GM19043 (cell line): ENCODE results near the gene PLCG2.
"Not testable (repeated sequence)": the region's sequence is repeated elsewhere in the genome, so short reads cannot be mapped to it uniquely, and the experiment has no call there.

Source experiments
- ATAC-seq: cut with Tn5 transposase; IDR thresholded peaks from one replicate; pipeline ENCODE4 v1.9.1; 2021; ENCODE audit warnings: low read depth; ENCODE audit not compliant: unreplicated experiment

PLCG2 gene

GRCh38 chr16:81873206-81873605, 94.1 kb downstream of the PLCG2 start:
- ATAC-seq: no peak

- ATAC-seq: peak; percentile 59
Observed at GRCh38 chr16:81873843-81874752, 95.0 kb downstream of the PLCG2 start.

DNA sequence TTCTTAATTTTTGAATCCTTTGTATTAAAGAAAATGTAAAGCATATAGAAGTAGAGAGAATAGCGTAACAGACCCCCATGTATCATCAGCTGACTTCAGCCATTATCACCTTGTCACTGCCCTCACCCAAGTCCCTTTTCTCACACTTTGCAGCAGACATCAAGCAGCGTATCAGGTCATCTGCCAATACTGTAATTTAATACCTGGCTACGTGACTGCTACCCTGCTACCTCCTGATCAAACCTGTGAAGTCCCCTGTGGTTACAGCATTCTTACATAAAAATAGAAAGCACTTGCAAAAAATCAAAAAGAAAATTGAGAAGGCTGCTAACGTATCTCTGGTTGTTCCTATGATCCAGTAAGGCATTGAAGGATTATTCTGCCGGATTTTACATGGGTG, 96.4 kb downstream of the PLCG2 start:
- ATAC-seq: no peak

- no peak for ATAC-seq
Observed at GRCh38 chr16:81876273-81876900, 97.3 kb downstream of the PLCG2 start.

DNA sequence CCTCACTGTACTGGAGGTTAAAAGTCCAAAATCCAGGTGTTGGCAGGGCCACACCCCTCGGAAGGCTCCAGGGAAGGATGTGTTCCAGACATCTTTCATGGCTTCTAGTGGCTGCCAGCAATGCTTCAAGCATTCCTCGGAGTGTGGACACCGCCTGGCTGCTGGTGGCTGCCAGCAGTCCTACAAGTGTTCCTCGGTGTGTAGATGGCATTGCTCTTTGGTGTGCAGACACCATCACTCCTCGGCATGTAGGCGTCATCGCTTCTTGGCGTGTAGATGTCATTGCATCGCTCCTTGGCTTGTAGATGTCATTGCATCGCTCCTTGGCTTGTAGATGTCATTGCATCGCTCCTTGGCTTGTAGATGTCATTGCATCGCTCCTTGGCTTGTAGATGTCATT, 98.4 kb downstream of the PLCG2 start:
- not testable (repeated sequence) for ATAC-seq

- no peak for ATAC-seq
Observed at GRCh38 chr16:81878529-81878928, 99.4 kb downstream of the PLCG2 start.

DNA sequence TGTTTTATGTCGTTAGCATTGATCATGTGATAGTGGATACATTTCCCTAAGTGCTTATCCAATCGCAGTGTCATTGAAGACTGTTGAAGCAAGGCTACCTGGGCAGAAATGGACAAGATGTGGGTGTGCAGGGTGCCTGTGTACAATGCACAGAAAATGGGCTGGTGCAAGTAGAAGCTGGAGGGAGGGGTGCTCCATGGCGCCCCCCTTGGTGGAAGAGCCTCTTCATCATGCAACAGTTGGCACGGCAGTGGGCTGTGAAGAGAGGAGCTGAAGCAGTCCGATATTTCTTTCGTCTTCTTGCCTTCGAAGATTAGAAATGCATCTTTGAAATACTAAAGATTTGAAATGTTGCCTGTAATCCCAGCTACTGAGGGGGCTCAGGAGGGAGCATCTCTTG, 100.5 kb downstream of the PLCG2 start:
- no peak for ATAC-seq

GRCh38 chr16:81880816-81881215, 101.7 kb downstream of the PLCG2 start:
- no peak for ATAC-seq

DNA sequence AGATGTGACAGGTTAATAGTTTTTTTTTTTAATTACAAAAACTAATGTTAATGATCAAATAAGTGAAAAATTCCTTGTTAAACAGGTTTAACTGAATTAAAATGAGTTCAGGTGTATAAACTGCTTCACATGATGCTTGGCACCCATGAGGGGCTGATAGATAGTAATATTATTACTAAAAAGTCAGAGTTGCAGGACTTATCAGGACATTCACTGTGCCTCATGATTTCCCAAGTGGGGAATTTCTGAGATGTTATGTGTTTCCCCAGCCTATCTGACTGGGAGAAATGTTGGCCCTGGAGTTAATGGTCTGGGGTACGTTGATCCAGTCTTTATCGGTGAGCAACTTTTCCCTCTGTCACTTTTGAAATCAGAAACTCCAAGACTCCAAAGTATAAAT, 102.1 kb downstream of the PLCG2 start:
- ATAC-seq: no peak

- ATAC-seq: no peak
Observed at GRCh38 chr16:81882559-81882958, 103.5 kb downstream of the PLCG2 start.

- no peak for ATAC-seq
Observed at GRCh38 chr16:81883235-81883634, 104.1 kb downstream of the PLCG2 start.

DNA sequence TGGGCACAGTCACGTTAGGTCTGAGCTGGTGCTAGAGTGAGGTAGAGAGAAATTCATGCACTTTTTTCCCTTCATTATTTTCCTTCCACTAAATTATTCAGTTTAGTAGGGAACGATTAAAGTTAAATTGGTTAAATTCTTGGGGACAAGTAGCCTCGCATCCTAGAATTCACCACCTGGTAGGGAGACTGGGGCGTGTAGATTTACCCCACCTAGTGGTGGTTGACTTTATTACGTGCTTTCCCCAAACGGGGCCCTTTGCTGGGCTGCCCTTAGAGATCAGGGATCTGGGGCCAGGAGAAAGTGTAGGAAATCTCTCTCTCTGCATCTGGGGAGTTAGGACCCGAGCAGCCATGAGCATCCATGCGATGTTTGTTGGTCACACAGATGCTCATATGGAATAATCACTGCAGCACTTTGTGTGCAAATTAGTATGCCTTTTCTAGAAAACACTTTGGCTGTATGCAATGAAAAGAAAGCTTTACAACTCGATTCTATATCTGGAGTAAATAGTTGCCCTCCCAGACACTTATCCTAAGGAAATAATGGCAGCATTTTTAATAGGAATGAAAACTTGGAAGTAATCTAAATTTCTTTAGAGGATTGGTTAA, 107.0 kb downstream of the PLCG2 start:
- ATAC-seq: no peak

DNA sequence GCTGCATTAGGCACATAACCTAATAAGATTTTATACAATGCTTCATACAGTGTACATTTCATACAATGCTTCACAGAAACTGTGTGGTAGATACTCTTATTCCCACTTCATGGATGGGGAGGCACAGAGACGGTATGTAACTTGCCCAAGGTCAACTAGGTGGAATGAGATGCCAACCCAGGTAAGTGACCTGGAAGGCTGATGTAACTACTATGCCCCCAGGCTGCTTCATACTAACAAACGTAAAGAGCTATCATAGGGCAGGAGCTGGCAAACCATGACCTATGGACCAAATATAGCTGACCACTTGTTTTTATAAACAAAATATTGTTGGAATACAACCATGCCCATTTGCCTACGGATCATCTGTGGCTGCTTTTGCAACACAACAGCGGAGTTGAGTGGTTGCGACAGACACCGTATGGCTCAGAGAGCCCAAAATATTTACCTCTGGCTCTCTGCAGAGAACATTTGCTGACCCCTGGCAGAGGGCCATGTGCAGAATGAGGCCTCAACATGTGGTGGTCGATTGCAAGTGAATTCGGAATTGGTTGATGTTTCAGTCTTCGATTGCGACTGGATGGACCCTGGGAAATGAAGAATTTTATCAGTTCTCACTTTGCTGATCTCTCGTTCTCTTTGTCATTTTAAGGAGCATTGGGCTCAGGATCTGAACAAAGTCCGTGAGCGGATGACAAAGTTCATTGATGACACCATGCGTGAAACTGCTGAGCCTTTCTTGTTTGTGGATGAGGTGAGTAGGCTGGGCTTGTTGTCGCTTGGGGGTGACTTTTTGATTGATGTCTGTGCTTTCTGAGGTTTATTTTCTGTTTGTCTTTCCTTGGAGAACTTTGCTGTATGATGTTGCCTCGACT, 109.7 kb downstream of the PLCG2 start:
- no peak for ATAC-seq

DNA sequence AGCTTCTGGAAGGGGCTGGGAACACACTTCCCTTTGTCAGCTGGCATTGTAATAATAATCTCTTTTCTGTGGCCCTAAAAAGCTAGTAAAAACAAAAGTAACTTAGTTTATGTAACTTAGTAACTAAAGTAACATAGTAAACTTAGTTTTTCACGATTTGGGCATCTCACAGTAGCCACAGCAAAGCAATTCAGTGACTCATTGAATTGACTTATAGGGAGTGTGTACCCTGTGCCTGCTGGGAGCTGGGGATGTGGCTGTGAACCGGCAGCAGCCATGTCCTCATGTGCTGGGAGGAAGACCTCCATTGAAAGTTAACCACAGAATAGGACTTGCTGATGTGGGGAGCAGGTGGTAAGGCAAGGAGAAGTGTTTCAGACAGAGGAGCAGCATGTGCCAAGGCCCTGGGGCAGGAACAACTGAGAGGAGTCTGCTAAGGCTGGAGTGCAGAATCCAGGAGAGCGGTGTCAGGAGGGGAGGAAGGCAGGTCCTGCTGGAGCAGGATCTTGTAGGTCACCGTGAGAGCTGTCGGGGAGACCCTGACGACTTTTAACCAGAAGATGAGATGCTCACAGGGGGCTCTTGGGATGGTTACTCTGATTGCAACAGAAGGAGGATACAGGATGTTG, 112.8 kb downstream of the PLCG2 start:
- no peak for ATAC-seq

GRCh38 chr16:81894592-81894991, 115.5 kb downstream of the PLCG2 start:
- no peak for ATAC-seq

DNA sequence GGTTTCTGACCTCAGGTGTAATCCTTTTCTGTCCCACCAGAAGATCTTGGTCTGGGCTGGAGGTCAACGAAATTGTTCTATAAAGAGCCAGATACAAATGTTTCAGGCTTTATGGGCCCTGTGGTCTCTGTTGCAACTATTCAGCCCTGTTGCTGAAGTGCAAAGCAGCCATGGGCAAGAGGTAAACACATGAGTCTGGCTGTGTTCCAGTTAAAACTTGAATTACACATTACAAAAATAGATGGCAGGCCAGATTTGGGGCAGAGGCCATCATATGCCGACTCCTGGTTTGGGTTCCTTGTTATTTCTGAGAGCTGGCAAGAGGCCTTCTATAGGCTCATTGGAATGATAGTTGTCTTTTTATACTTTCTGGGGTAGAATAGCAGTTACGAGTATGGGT, 117.8 kb downstream of the PLCG2 start:
- no peak for ATAC-seq

- no peak for ATAC-seq
Observed at GRCh38 chr16:81899601-81900000, 120.5 kb downstream of the PLCG2 start.

- ATAC-seq: no peak
Observed at GRCh38 chr16:81900014-81900413, 120.9 kb downstream of the PLCG2 start.

DNA sequence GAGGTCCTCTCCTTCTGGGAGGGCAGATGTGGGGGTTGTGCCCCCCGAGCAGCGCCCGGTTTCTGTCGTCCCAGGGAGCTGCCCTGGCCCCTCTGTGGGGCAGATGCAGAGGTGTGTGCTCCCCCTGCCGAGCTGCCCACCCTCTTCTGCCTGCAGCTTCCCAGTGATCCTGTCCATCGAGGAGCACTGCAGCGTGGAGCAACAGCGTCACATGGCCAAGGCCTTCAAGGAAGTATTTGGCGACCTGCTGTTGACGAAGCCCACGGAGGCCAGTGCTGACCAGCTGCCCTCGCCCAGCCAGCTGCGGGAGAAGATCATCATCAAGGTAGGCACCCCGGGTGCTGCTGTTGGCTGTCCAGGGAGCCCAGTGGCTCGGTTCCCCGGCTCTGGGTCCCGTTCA, 121.4 kb downstream of the PLCG2 start:
- no peak for ATAC-seq

GRCh38 chr16:81901484-81901883, 122.4 kb downstream of the PLCG2 start:
- ATAC-seq: no peak
